ENCODE measurements around the gene NQO2. TPM values are rescaled to one million over a fixed set of nuclear protein-coding genes. Genes with fewer than 3 reads are reported as not detected.
"Not testable (repeated sequence)": the region's sequence is repeated elsewhere in the genome, so short reads cannot be mapped to it uniquely, and the experiment has no call there.

Gene NQO2
- polyA plus RNA-seq, 12 donors = 13.9 to 29.6 (median 17.9) TPM; not detected in 1

GRCh38 chr6:3036861-3037637, 37.4 kb downstream of the NQO2 start:
- no peak for DNase-seq

GRCh38 chr6:3037638-3038365, 38.1 kb downstream of the NQO2 start:
- DNase-seq = no peak

- DNase-seq = no peak
Observed at GRCh38 chr6:3039384-3039783, 39.7 kb downstream of the NQO2 start.

- no peak for DNase-seq
Observed at GRCh38 chr6:3041147-3041546, 41.5 kb downstream of the NQO2 start.

DNA sequence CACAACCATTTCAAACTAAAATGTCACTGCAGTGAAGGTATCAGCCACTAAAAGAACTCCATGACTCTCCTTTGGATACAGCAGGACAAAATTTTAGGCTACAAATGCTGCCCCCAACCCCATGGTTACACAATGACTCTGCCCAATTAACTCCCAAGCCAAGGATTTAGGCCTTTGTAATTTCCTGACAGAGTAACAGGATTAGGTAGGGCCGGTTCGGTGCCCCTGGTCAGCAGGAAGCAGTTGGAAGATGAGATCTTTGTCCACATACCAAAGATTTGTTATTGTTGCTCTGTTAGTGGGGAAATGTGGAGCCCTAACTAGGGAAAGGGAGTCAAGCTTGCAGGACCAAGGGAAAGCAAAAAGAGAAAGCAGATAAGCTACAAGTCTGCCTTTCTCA, 41.9 kb downstream of the NQO2 start:
- no peak for DNase-seq

DNA sequence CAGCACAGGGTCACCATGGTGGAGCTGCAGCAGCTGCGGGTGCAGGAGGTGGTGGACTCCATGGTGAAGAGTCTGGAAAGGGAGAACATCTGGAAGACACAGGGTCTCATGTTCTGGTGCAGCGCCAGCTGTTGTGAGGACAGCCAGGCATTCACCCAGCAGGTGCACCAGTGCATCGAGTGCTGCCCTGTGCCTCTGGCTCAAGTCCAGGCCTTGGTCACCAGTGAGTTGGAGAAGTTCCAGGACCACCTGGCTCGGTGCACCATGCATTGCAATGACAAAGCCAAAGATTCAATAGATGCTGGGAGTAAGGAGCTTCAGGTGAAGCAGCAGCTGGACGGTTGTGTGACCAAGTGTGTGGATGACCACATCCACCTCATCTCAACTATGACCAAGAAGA, 45.7 kb downstream of the NQO2 start:
- DNase-seq = no peak

GRCh38 chr6:3045777-3046176, 46.1 kb downstream of the NQO2 start:
- no peak for DNase-seq

DNA sequence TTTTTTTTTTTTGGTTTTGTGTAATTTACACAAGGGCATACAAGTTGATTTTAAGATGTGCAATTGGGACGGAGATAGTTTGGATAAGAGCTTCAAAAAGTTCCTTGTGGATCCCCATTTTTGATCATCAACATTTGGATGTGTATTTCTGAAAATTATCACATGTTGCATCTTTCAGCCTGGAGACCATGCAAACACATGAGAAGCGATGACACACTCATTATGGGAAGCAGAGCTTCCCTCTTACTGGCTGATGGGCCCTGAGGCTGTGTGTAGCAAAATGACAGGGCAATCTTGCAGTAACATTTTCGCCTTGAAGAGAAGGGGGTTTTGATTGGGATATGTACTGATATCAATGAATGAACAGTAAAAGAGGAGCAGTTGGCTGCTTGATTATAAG, 46.6 kb downstream of the NQO2 start:
- DNase-seq = no peak

DNA sequence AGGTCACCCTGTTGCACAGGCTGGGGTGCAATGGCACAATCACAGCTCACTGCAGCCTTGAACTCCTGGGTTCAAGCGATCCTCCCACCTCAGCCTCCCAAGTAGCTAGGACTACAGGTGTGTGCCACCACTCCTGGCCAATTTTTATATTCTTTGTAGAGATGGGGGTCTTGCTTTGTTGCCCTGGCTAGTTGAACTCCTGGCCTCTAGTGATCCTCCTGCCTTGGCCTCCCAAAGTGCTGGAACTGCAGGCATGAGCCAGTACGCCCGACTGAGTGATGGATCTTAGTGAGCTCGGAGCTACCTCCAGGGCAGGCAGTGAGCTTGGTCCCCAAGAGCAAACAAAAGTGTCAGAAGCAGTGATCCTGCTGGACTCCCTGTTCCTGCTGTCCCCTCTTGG, 48.3 kb downstream of the NQO2 start:
- not testable (repeated sequence) for DNase-seq

DNA sequence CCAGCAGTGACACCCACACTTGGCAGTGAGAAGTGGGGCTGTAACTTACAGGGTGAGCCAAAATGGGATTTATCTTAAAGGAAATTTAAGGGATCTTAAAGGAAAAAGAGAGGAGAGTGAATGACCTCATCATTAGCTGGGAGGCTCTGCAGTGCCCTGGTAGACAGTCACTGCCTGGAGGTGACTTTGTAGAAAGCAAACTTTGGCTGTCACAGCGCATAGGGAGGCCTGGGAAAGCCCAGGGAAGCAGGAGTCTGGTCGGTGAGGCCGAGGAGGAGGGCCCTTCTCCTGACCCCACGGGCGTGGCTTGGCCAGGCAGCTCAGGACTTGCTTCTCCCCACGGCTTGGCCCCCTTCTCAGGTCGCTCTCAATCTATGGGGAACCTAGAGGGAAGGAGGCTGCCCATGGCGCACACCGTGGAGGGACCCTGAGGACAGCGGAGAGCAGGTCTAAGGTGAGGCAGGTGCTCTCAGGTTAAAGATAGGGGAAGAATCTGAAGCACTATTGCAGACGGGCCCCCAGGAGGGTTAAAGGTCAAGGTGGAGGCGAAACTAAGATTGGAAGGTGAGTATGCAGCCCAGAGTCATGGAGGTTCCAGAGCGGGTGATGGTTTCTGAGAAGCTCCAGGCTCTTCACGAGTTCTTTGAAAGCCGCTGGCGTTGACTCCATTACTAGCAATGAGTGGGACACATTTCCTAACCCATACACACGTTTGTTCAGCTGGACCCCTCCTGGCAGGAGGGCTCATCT, 53.0 kb downstream of the NQO2 start:
- no peak for DNase-seq

DNA sequence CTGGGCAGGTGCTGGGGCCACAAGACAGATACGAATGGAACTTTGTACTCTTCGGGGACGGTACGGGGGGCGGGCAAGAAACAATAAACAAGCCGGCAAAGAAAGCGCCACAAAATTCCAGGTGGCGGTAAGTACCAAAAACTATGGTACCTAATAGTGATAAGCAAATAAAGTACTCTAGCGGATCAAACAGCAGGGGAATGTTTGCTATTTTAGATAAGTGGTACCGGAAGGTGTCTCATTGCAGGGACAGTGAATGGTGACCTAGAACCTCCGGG, 53.5 kb downstream of the NQO2 start:
- no peak for DNase-seq

GRCh38 chr6:3054229-3055157, 54.8 kb downstream of the NQO2 start:
- DNase-seq = peak; percentile 61

- not testable (repeated sequence) for DNase-seq
Observed at GRCh38 chr6:3055158-3055499, 55.4 kb downstream of the NQO2 start.

GRCh38 chr6:3057063-3057770, 57.5 kb downstream of the NQO2 start:
- no peak for DNase-seq

DNA sequence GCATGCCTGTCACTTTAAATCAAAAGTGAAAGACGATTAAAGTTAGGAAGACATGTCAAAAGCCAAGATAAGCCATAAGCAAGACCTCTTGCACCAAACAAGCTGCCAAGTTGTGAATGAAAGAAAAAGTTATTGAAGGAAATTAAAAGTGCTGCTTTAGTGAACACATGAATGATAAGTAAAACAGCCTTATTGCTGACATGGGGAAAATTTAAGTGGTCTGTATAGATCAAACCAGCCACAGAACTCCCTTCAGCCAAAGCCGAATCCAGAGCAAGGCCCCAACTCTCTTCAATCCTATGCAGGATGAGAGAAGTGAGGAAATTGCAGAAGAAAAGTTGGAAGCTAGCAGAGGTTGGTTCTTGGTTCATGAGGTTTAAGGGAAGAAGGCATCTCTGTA, 59.3 kb downstream of the NQO2 start:
- DNase-seq = no peak

DNA sequence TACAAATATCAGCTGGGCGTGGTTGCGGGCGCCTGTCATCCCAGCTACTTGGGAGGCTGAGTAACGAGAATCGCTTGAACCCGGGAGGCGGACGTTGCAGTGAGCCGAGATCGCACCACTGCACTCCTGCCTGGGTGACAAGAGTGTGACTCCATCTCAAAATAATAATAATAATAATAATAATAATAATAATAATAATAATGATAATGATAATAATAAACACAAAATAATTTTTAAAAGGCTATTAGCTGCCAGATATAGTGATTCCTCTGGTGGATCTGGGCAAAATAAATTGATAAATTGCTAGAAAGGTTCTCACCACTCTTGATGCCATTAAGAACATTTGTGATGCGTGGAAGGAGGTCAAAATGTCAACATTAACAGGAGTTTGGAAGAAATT, 60.4 kb downstream of the NQO2 start:
- not testable (repeated sequence) for DNase-seq

- DNase-seq = no peak
Observed at GRCh38 chr6:3061501-3061941, 61.8 kb downstream of the NQO2 start.

DNA sequence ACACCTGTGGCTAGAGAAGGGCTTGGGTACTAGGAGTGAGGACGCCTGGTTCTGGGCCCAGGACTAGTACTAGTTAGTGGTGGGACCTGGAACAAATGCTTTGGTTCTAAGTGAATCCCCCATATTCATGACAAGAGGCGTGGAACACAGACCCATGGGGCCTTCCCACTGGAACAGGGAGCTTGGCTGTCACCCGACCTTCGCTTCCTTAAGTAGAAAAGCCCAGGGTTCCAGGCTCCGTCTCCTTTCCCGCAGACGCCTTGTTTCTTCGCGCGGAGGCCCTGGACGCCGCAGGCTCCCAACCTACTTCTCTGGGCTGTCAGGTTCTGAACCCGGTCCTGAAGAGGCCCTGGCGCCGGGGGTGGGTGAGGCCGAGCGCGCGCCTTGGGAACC, 63.6 kb downstream of the NQO2 start:
- not testable (repeated sequence) for DNase-seq

DNA sequence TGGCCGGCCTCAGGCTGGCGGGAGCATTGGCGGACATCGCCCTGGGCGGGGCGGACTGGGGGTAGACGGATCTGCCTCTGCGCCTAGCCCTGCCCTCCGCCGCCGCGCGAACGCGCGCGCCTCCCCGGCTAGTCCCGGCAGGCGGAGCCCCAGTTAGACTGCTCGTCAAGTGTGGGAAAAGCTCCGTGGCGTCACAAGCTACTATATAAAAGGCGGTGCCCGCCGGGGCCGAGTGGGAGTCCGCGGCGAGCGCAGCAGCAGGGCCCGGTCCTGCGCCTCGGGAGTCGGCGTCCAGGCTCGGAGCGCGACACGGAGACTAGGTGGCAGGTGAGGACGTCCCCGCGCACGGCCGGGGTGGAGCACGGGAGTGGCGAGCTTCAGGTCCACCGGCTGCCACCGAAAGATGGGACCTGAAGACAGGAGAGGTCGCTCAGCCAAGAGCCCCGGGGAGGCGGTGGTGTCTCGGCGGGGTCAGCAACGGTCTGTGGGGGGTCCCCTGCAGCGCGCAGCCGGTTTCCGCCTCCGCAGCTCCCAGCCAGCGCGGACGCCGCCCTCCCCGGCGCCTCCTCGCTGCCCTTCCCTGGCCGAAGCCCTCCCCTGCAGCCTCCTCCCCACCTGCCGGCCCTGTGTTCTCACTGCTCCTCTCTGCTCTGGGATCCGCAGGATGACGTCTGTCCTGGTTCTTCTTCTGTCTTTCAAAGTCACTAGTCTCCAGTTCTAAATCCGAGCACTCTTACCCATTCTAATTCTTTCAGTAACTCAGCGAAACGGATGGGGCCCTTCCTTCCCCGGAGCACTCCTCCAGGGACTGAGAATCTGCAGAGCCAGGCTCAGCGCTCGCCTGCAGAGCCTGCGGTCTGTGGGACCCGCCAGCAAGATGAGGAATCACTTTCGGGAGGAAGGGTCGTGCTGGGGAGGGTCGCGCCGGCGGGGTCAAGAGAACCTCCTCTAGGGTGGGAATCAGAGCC, 64.3 kb downstream of the NQO2 start:
- DNase-seq = peak; percentile 91

Measured in muscle of arm (tissue), 12 donors.